Uterus (tissue), 2 donors: ENCODE results near the gene KRT1.

ENCODE experiments used
- CTCF ChIP-seq, 4 experiments: fragments of 200-600 bp in 2 of 4; fragments of 450-650 bp in 2 of 4; sonication (generic) in 2 of 4; IDR thresholded peaks; one replicate each; pipeline ENCODE4 v1.5.1; 2016 to 2019; ENCODE audit warnings: antibody characterized with exemption in 4 of 4, mild to moderate bottlenecking in 2 of 4, moderate library complexity in 1 of 4
- POLR2A ChIP-seq, 2 donors: fragments of 450-650 bp; IDR thresholded peaks; one replicate each; pipeline ENCODE4 v1.6.1; 2016; ENCODE audit warnings: antibody characterized with exemption in 2 of 2, mild to moderate bottlenecking in 1 of 2, moderate library complexity in 1 of 2

GRCh38 chr12:52662093-52662917 lies 17.9 kb downstream of the KRT1 start:
- TF ChIP-seq POLR2A (IDR thresholded peaks at IDR 0.05) (no peak), CTCF (IDR thresholded peaks at IDR 0.05) (no peak)
